ENCODE data around the gene NKAIN2. TPM values are rescaled to one million over a fixed set of nuclear protein-coding genes. Genes with fewer than 3 reads are reported as not detected.

The NKAIN2 gene
- polyA plus RNA-seq, 1 of the 3 experiments (the other 2 are of a cell fraction): not detected

- Histone ChIP-seq H2AFZ (ENCODE audit: low read depth) (no peak overlapping the region), H3K9ac (no peak overlapping the region), H3K4me2 (no peak overlapping the region), H3K4me1 (ENCODE audit: control insufficient read depth in 1 of 2, insufficient read depth in 2 of 2, low read depth in 1 of 2, low read length in 1 of 2) (no peaks in the 10 kb centered on the region), H3F3A (replicated peaks; ENCODE audit: insufficient read depth) (no peaks in the 10 kb centered on the region), H3K27ac (ENCODE audit: low read depth in 2 of 2, low read length in 1 of 2) (no peak overlapping the region), H3K9me3 (no peaks in the 10 kb centered on the region), H4K20me1 (ENCODE audit: insufficient read depth) (no peaks in the 10 kb centered on the region), H3K4me3 (ENCODE audit: low read depth in 2 of 2, low read length in 1 of 2) (no peak overlapping the region; a peak in 1 of 4 replicates), H3K27me3 (ENCODE audit: insufficient read depth) (no peaks in the 10 kb centered on the region; the same call in 1 of the 2 replicates), H3K9me2 (no peaks in the 10 kb centered on the region), H3K36me3 (replicated peaks in 1 of 2; ENCODE audit: control insufficient read depth in 1 of 2, insufficient read depth in 2 of 2, low read length in 1 of 2) (no peaks in the 10 kb centered on the region), H3K79me2 (ENCODE audit: insufficient read depth) (no peaks in the 10 kb centered on the region)
- TF ChIP-seq RAD21 (IDR thresholded peaks at IDR 0.05; ENCODE audit: low read length) (peak; percentile 75), RFX5 (IDR thresholded peaks at IDR 0.05; ENCODE audit: low read length) (no peak), GATA2 (CRISPR knock-in tag; IDR thresholded peaks at IDR 0.05) (no peak), CTCF (IDR thresholded peaks at IDR 0.05) (peak; percentile 82), SMC3 (IDR thresholded peaks at IDR 0.05; ENCODE audit: low read depth, low read length) (peak; percentile 41; the same call in 1 of the 2 replicates)
- peak; percentile 8 for DNase-seq
- POLR2A ChIA-PET: no interaction called here
- CTCF ChIA-PET: interaction anchor here (0.7 to 2.0 kb wide), 4 partner anchors 10 to 874 kb away, joined by 3 to 11 read pairs (median 8); no protein-coding TSS in a partner anchor
- WGBS (ENCODE audit: low lambda C conversion rate): 7% methylated on average over 4 of the region's 4 CpGs
These were observed 1067.2 kb downstream of the NKAIN2 start for GRCh38 chr6:124870611-124871459.

GRCh38 chr6:124872361-124873065 is 1068.8 kb downstream of the NKAIN2 start:
- POLR2A ChIA-PET: no interaction called here
- CTCF ChIA-PET: interaction anchor here (2.4 kb wide), 1 partner anchor 242 kb away, joined by 9 read pairs; no protein-coding TSS in a partner anchor
- H3F3A ChIP-seq (replicated peaks; ENCODE audit: insufficient read depth): no peaks in the 10 kb centered on the region
- no peaks in the 10 kb centered on the region for H3K9me3 ChIP-seq
- no peak overlapping the region for H3K27ac ChIP-seq (ENCODE audit: low read depth in 2 of 2, low read length in 1 of 2)
- H3K9ac ChIP-seq: no peak overlapping the region
- WGBS (ENCODE audit: low lambda C conversion rate): 11% methylated on average over 4 of the region's 4 CpGs
- no peaks in the 10 kb centered on the region for H3K36me3 ChIP-seq (replicated peaks in 1 of 2; ENCODE audit: control insufficient read depth in 1 of 2, insufficient read depth in 2 of 2, low read length in 1 of 2)
- H3K4me1 ChIP-seq (ENCODE audit: control insufficient read depth in 1 of 2, insufficient read depth in 2 of 2, low read depth in 1 of 2, low read length in 1 of 2): no peaks in the 10 kb centered on the region
- TF ChIP-seq TEAD4 (IDR thresholded peaks at IDR 0.05; ENCODE audit: borderline replicate concordance, insufficient read depth): no peak
- no peak for TF ChIP-seq FOXJ3 (CRISPR knock-in tag; IDR thresholded peaks at IDR 0.05)
- TF ChIP-seq FOSL2 (IDR thresholded peaks at IDR 0.05; ENCODE audit: borderline replicate concordance, low read depth): no peak
- TF ChIP-seq NFIC (IDR thresholded peaks at IDR 0.05; ENCODE audit: borderline replicate concordance): no peak
- no peak for TF ChIP-seq IRF3 (IDR thresholded peaks at IDR 0.05; ENCODE audit: low read depth, low read length)
- TF ChIP-seq RCOR1 (IDR thresholded peaks at IDR 0.05; ENCODE audit: low read length): no peak
- TF ChIP-seq NRF1 (IDR thresholded peaks at IDR 0.05; ENCODE audit: low read depth, low read length): no peak
- no peak for TF ChIP-seq POLR2AphosphoS5 (IDR thresholded peaks at IDR 0.05; ENCODE audit: low read depth, low read length)
- no peak for TF ChIP-seq EZH2phosphoT487 (IDR thresholded peaks at IDR 0.05; ENCODE audit: borderline replicate concordance, low read depth)
- no peak for TF ChIP-seq MXI1 (IDR thresholded peaks at IDR 0.05; ENCODE audit: low read depth, low read length)
- TF ChIP-seq SIN3A (IDR thresholded peaks at IDR 0.05; ENCODE audit: borderline replicate concordance, low read depth, low read length): no peak
- TF ChIP-seq YY1 (IDR thresholded peaks at IDR 0.05; ENCODE audit: low read depth): no peak
- no peak for TF ChIP-seq TCF12 (IDR thresholded peaks at IDR 0.05)
- no peak for TF ChIP-seq RXRA (IDR thresholded peaks at IDR 0.05; ENCODE audit: borderline replicate concordance, low read depth)
- no peaks in the 10 kb centered on the region for H4K20me1 ChIP-seq (ENCODE audit: insufficient read depth)
- no peak overlapping the region for H3K4me3 ChIP-seq (ENCODE audit: low read depth in 2 of 2, low read length in 1 of 2)
- no peak overlapping the region for H2AFZ ChIP-seq (ENCODE audit: low read depth)
- no peak overlapping the region for H3K4me2 ChIP-seq
- H3K79me2 ChIP-seq (ENCODE audit: insufficient read depth): no peaks in the 10 kb centered on the region
- no peaks in the 10 kb centered on the region for H3K27me3 ChIP-seq (ENCODE audit: insufficient read depth)
- H3K9me2 ChIP-seq: no peaks in the 10 kb centered on the region
- no peak for DNase-seq

Measured in SK-N-SH (cell line).